Renal cortex interstitium (tissue), 11 donors: ENCODE results near the gene EEF1A2. TPM values are rescaled to one million over a fixed set of nuclear protein-coding genes. Genes with fewer than 3 reads are reported as not detected.
"Not testable (repeated sequence)": the region's sequence is repeated elsewhere in the genome, so short reads cannot be mapped to it uniquely, and the experiment has no call there.

Source experiments
- DNase-seq, 11 donors: peaks; one replicate each; pipeline ENCODE4 v3.0.0-alpha.2; 2013; ENCODE audit warnings: low read depth in 9 of 11, low spot score in 4 of 11; ENCODE audit errors: extremely low read depth in 1 of 11
- polyA plus RNA-seq, 3 donors: library from polyadenylated mRNA; unstranded; fragments of 120-200 nt; gene quantifications; one replicate each; pipeline ENCODE4 v1.2.1, GENCODE V29; 2013; ENCODE audit not compliant: insufficient read length in 3 of 3

Gene EEF1A2
- polyA plus RNA-seq, 3 donors: 1.1 to 2.3 (median 1.9) TPM

GRCh38 chr20:63479695-63480419 is 19.0 kb downstream of the EEF1A2 start:
- not testable (repeated sequence) for DNase-seq

- DNase-seq: no peak
Observed at GRCh38 chr20:63478346-63479302, 20.3 kb downstream of the EEF1A2 start.

DNA sequence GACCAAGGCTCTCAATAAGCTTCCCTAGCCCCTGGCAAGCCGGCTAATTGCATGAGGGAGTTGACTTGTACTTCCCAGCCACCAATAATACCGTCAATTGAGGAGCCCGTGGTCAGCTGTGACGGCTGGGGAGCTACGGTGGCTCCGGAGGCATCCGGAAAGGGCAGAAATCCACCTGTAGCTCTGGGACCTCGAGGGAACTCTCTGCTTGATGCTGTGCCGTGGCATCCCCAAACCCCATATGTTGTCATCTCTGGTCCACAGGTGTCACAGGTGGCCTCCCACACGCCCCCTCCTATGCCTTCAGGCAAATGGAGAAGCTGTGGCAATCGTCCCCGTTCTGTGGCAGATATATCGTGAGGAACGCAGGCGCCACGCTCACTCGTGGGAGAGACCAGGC is 20.9 kb downstream of the EEF1A2 start:
- DNase-seq: no peak

GRCh38 chr20:63477061-63477616 is 21.7 kb downstream of the EEF1A2 start:
- no peak for DNase-seq

DNA sequence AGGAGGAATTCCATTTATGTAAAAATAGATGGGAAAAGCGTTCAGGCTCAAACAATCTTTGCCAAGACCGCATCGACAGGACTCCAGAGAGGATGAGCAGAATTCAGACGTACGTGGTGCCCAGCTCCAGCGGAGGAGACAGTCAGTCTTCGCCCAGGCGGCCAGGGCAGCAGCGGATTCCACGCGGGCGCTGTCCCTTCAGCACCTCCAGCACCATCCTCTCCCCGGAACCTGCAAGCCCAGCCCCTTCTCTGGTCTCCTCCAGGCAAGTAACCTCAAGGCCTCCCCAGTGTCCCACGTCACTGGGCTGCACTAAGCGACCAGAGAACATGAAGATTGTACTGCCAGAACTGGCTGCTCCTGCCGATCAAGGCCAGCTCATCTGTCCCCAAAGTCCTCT is 23.7 kb downstream of the EEF1A2 start:
- DNase-seq: peak in 4 of 11 donors; percentile 33 to 59 (median 52)

DNA sequence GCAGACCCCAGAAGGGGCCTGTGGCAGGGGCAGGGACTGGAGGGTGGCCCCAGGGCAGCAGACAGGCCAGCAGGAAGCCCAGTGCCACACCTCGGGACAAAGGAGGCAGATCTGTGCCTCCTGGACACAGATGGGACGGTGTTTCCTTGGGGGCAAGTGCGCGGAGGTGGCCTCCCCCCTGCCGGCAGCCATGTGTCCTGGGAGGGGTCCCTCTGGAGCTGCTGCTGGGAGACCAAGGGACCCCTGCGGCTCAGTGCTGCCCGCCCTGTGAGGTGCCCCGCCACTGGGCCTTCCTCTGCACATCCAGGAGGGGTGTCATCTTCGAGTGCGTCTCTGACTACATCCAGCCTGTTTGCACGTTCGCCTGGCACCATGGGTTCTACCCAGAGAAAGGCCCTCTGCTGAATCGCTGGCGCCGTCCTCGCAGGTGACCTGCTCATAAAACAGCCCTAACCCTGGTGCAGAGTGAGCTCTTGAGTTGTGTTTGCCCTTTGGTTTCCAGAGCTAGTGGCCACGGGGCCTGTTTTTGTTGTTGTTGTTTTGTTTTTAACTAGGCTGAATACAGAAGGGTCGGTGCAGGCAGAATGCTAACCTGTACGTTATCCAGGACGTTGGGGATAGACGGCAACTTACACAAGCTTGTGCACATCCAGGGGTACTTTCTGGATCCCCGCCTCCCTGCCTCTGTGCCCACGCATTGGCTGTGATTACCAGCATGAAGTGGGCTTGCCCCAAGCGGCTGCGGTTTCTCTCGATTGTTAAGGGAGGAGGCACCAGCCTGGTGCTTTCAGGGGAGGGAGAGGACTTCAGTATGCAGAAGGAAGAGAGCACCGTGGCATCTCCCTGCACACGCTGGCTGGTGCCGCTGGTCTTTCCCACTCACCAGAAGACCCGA is 25.1 kb downstream of the EEF1A2 start:
- DNase-seq: no peak

DNA sequence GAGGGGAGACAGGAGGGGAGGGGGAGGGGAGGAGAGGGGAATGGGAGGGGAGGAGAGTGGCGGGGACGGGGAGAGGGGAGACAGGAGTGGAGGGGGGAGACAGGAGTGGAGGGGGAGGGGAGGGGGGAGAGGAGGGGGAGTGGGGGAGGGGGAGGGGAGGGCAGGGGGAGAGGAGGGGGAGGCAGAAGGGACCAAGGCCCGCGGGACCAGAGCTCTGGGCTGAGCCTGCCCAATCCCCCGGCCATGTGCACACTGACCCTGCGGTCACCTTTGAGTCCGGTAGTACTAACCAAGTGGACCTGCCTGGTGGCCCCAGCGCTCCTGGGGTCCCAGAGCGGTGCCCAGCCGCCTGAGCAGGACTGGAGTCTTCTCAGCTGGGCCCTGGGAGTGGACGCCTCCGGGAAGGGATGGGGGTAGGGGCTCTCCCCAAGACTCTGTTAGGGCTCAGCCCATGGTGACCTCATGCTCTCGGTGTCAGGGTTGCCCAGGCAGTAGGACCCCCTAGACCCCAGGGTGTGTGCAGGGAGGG is 26.0 kb downstream of the EEF1A2 start:
- DNase-seq: no peak

- DNase-seq: no peak
Observed at GRCh38 chr20:63471981-63472831, 26.7 kb downstream of the EEF1A2 start, which contains the start of gene KCNQ2. Gene KCNQ2 (minus strand): TSS chr20:63472655. CDS start chr20:63472463, 192 bp downstream.

- DNase-seq: no peak
Observed at GRCh38 chr20:63471717-63471980, 27.2 kb downstream of the EEF1A2 start.

DNA sequence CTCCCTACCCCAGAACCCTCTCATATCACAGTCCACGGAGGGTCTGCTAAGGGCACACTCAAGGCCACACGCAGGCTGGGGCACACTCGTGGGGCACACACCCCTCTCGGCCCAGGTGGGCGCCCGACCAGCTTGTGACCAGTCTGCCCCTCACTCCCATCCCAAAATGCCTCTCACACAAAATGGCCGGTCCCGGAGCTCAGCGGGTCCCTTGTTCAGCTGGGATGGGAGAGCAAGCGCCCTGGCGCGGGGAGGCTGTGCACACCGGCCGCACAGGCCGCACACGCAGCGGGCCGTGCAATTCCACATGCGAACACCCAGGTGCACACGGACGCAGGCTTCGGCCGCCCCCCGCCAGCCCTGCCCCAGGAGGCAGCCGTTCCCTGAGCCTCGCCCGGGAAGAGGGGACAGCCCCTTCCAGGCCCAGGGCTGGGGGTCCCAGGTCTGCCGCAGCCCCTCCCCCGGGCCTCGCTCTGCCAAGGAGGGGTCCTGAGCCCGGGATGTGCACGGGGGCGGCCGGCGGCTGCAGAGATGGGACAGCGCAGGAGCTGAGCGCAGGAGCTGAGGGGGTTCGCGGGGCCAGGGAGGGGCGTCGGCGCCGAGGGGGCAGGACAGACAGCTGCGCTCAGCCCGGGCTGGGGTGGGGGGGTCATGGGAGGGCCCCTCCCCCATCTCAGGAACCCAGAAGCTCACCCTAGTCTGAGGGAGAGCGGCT is 27.7 kb downstream of the EEF1A2 start:
- DNase-seq: no peak

GRCh38 chr20:63470410-63470809 is 28.5 kb downstream of the EEF1A2 start:
- DNase-seq: no peak

- DNase-seq: no peak
Observed at GRCh38 chr20:63469713-63470101, 29.2 kb downstream of the EEF1A2 start.

- DNase-seq: no peak
Observed at GRCh38 chr20:63469019-63469712, 29.7 kb downstream of the EEF1A2 start.

- no peak for DNase-seq
Observed at GRCh38 chr20:63468421-63468820, 30.5 kb downstream of the EEF1A2 start.

DNA sequence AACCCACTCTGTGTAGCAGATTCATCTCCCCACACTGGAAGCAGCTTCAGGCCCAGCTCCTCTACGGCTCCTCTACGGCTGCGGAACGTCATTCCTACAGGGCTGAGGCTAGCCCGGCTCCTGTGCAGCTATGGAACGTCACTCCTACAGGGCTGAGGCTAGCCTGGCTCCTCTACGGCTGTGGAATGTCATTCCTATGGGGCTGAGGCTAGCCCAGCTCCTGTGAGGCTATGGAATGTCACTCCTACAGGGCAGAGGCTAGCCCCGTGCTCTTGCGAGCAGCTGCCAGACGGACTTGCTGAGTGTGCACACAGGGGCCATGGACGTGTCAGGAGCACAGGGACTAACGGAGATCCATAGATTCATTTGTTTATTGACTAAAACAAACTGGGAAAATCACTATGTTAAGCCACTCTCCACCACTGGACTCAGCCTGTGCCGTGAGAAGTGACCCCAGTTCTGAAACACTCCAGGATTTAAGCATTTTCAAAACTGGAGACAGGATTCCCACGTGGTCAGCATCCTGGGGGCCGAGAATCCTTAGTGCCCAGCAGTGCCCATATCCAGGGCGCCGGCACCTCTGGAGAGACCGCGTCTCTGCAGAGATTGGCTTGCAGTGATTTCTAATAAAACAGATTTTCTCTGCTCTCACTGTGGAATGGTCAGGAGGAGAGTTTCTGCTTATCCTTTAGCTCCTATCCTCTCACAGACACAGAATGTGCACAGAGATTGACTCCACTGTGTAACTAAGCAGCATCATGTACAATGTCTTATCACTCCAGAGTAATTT is 31.4 kb downstream of the EEF1A2 start:
- no peak for DNase-seq

DNA sequence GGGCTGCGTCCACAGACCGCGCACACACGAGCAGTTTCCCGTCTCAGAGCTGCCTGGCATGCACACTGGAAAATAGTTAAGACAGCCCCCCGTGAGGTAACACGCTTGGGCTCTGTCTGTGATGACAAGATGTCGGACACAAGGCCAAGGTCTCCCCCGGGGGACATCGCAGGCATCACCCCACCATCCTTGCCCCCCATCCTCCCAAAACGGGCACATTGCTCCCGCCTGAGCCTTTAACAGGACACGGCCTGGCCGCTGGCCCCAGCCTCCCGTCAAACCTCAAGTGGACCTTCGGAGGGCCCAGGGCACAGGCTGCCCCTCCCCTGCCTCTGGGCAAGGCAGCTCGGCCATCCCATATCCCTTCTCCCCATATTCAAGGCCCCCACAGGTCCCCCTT is 32.0 kb downstream of the EEF1A2 start:
- no peak for DNase-seq
